ENCODE data around the gene ADGRL3.

ADGRL3 gene

GRCh38 chr4:61426229-61426628 is 226.1 kb downstream of the ADGRL3 start:
- no peak for DNase-seq (ENCODE audit: low read depth)

GRCh38 chr4:61427099-61427817 is 227.1 kb downstream of the ADGRL3 start:
- DNase-seq (ENCODE audit: low read depth), result no peak

- no peak for DNase-seq (ENCODE audit: low read depth)
Observed at GRCh38 chr4:61427818-61428495, 227.8 kb downstream of the ADGRL3 start.

- no peak for DNase-seq (ENCODE audit: low read depth)
Observed at GRCh38 chr4:61428950-61429349, 228.8 kb downstream of the ADGRL3 start.

GRCh38 chr4:61431131-61431530 is 231.0 kb downstream of the ADGRL3 start:
- no peak for DNase-seq (ENCODE audit: low read depth)

- no peak for DNase-seq (ENCODE audit: low read depth)
Observed at GRCh38 chr4:61437923-61438322, 237.8 kb downstream of the ADGRL3 start.

- DNase-seq (ENCODE audit: low read depth), result no peak
Observed at GRCh38 chr4:61440321-61440720, 240.2 kb downstream of the ADGRL3 start.

- no peak for DNase-seq (ENCODE audit: low read depth)
Observed at GRCh38 chr4:61442936-61443335, 242.8 kb downstream of the ADGRL3 start.

- DNase-seq (ENCODE audit: low read depth), result no peak
Observed at GRCh38 chr4:61443813-61444510, 243.8 kb downstream of the ADGRL3 start.

GRCh38 chr4:61445374-61446063 is 245.4 kb downstream of the ADGRL3 start:
- DNase-seq (ENCODE audit: low read depth), result no peak

GRCh38 chr4:61446941-61447340 is 246.8 kb downstream of the ADGRL3 start:
- DNase-seq (ENCODE audit: low read depth), result no peak

GRCh38 chr4:61447918-61448317 is 247.8 kb downstream of the ADGRL3 start:
- DNase-seq (ENCODE audit: low read depth), result no peak

- no peak for DNase-seq (ENCODE audit: low read depth)
Observed at GRCh38 chr4:61451935-61452334, 251.8 kb downstream of the ADGRL3 start.

GRCh38 chr4:61461956-61462355 is 261.8 kb downstream of the ADGRL3 start:
- DNase-seq (ENCODE audit: low read depth), result no peak

- no peak for DNase-seq (ENCODE audit: low read depth)
Observed at GRCh38 chr4:61462451-61463326, 262.6 kb downstream of the ADGRL3 start.

- no peak for DNase-seq (ENCODE audit: low read depth)
Observed at GRCh38 chr4:61468024-61468720, 268.0 kb downstream of the ADGRL3 start.

GRCh38 chr4:61473306-61473705 is 273.2 kb downstream of the ADGRL3 start:
- DNase-seq (ENCODE audit: low read depth), result no peak

GRCh38 chr4:61478340-61478739 is 278.2 kb downstream of the ADGRL3 start:
- no peak for DNase-seq (ENCODE audit: low read depth)

GRCh38 chr4:61485056-61485455 is 284.9 kb downstream of the ADGRL3 start:
- DNase-seq (ENCODE audit: low read depth), result no peak

- DNase-seq (ENCODE audit: low read depth), result no peak
Observed at GRCh38 chr4:61489927-61490326, 289.8 kb downstream of the ADGRL3 start.

- DNase-seq (ENCODE audit: low read depth), result no peak
Observed at GRCh38 chr4:61493041-61493440, 292.9 kb downstream of the ADGRL3 start.

Data from stimulated activated CD8-positive, alpha-beta memory T cell treated with anti-CD3 and anti-CD28 coated beads, Interleukin-15, amount 100 ng/mL, for 24 hours (primary cell).